AG04450 (cell line): Measurements from ENCODE around the gene TMEM145. TPM values are rescaled to one million over a fixed set of nuclear protein-coding genes. Genes with fewer than 3 reads are reported as not detected.

Experiments used
- CTCF ChIA-PET: fragments of 300-600, 350-600 bp; formaldehyde crosslinking; extraction: SDS; loops from one replicate; lab custom pipeline; 2022; ENCODE audit warnings: antibody characterized with exemption, inconsistent platforms; lab: Charles Lee
- POLR2A ChIA-PET: fragments of 350-600 bp; formaldehyde crosslinking; extraction: SDS; loops from one replicate; lab custom pipeline; 2021; ENCODE audit warnings: antibody characterized with exemption, inconsistent platforms; lab: Yijun Ruan, JAX
- DNase-seq: peaks from one replicate; pipeline ENCODE4 v3.0.0-alpha.2; 2011; ENCODE audit warnings: low read depth, low spot score
- H3K27ac ChIP-seq: one replicate; pipeline ENCODE4 v1.5.1; 2012; ENCODE audit warnings: low read depth, low read length, control low read depth
- H3K27me3 ChIP-seq: one replicate; pipeline ENCODE4 v1.6.0; 2012; ENCODE audit warnings: low read length; ENCODE audit not compliant: control insufficient read depth, insufficient read depth
- H3K4me3 ChIP-seq: 2 replicates; pipeline ENCODE4 v1.5.1; 2011; ENCODE audit warnings: mild to moderate bottlenecking, low read depth, low read length, control low read depth
- H3K9me3 ChIP-seq: 2 replicates; pipeline ENCODE4 v1.5.1; 2012; ENCODE audit warnings: low read length; ENCODE audit not compliant: control insufficient read depth, insufficient read depth
- CTCF ChIP-seq: IDR thresholded peaks from 2 replicates; pipeline ENCODE4 v1.5.1; 2011; ENCODE audit warnings: low read depth, low read length, control low read depth, inconsistent platforms
- polyA plus RNA-seq: library from polyadenylated mRNA; depleted of rRNA; stranded (reverse); fragments of >200 nt; gene quantifications from 2 replicates; pipeline ENCODE4 v1.2.3, GENCODE V29; 2011

The TMEM145 gene
- polyA plus RNA-seq, 1 experiment = not detected

- Histone ChIP-seq H3K27me3 (no peaks in the 10 kb centered on the region), H3K27ac (no peak overlapping the region), H3K4me3 (no peak overlapping the region), H3K9me3 (no peaks in the 10 kb centered on the region; the same call in 1 of the 2 replicates)
- no peak for TF ChIP-seq CTCF
- no peak for DNase-seq
- ChIA-PET CTCF (interaction anchor here (0.9 to 2.7 kb wide), 5 partner anchors 9 to 107 kb away, joined by 3 to 9 read pairs (median 3); no protein-coding TSS in a partner anchor), POLR2A (no interaction called here)
Measured at GRCh38 chr19:42294471-42295137, 18.5 kb upstream of the TMEM145 start.

GRCh38 chr19:42295342-42295741 lies 17.8 kb upstream of the TMEM145 start:
- H3K9me3 ChIP-seq = no peaks in the 10 kb centered on the region; the same call in 1 of the 2 replicates
- DNase-seq = no peak
- H3K27me3 ChIP-seq = no peaks in the 10 kb centered on the region
- ChIA-PET POLR2A (no interaction called here), CTCF (interaction anchor here (0.9 to 2.7 kb wide), 5 partner anchors 16 to 106 kb away, joined by 3 to 9 read pairs (median 4); no protein-coding TSS in a partner anchor)
- no peak overlapping the region for H3K4me3 ChIP-seq
- TF ChIP-seq CTCF = no peak
- no peak overlapping the region for H3K27ac ChIP-seq

GRCh38 chr19:42295831-42296525 lies 17.1 kb upstream of the TMEM145 start:
- TF ChIP-seq CTCF = peak; percentile 93
- ChIA-PET POLR2A (interaction anchor here (0.7 kb wide), 1 partner anchor 49 kb away, joined by 3 read pairs; no protein-coding TSS in a partner anchor), CTCF (interaction anchor here (0.6 to 2.7 kb wide), 10 partner anchors 8 to 83 kb away, joined by 3 to 15 read pairs (median 4); no protein-coding TSS in a partner anchor)
- Histone ChIP-seq H3K4me3 (no peak overlapping the region), H3K27ac (peak overlapping the region; percentile 3), H3K27me3 (no peaks in the 10 kb centered on the region), H3K9me3 (no peaks in the 10 kb centered on the region; the same call in 1 of the 2 replicates)
- no peak for DNase-seq

GRCh38 chr19:42297039-42297438 lies 16.1 kb upstream of the TMEM145 start:
- no peak overlapping the region for H3K27ac ChIP-seq
- no peak for TF ChIP-seq CTCF
- H3K9me3 ChIP-seq = peaks cover 2% of the 10 kb centered on the region; the same call in 1 of the 2 replicates
- ChIA-PET CTCF (interaction anchor here (0.6 to 2.7 kb wide), 7 partner anchors 9 to 1711 kb away, joined by 3 to 15 read pairs (median 5); no protein-coding TSS in a partner anchor), POLR2A (no interaction called here)
- DNase-seq = no peak
- no peaks in the 10 kb centered on the region for H3K27me3 ChIP-seq
- no peak overlapping the region for H3K4me3 ChIP-seq
